ENCODE data around the gene TMEM144. TPM values are rescaled to one million over a fixed set of nuclear protein-coding genes. Genes with fewer than 3 reads are reported as not detected.

The TMEM144 gene
- total RNA-seq, 1 donor: 8.0 TPM

DNA sequence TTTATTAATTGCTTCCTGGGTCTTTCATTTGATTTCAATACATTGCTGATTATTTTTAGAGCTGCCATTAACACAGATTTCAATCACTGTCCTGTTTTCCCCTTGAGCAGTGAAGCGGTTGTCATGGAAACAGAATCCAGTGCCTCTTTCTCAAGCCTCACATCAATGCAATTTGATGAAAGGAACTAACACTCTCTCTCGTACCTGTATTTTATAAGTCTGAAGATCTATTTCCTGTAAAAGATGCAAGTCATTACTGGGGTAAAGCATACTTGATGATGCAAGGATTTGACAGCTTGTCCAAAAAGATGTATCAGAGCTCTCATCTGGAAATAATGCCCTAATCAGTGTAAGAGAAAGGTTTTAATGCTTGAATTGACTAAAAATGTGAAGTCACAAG is 19.6 kb upstream of the TMEM144 start:
- no peak overlapping the region for H3K4me3 ChIP-seq (ENCODE audit: insufficient read depth, low read length)
- H3K9me3 ChIP-seq (ENCODE audit: low read depth, low read length): no peaks in the 10 kb centered on the region
- no peaks in the 10 kb centered on the region for H3K27me3 ChIP-seq (ENCODE audit: insufficient read depth, low read length)
- H3K79me2 ChIP-seq (ENCODE audit: insufficient read depth, low read length): no peaks in the 10 kb centered on the region
- DNase-seq (ENCODE audit: insufficient read length, low spot score, missing footprints): no peak
- TF ChIP-seq, protein P1, sequence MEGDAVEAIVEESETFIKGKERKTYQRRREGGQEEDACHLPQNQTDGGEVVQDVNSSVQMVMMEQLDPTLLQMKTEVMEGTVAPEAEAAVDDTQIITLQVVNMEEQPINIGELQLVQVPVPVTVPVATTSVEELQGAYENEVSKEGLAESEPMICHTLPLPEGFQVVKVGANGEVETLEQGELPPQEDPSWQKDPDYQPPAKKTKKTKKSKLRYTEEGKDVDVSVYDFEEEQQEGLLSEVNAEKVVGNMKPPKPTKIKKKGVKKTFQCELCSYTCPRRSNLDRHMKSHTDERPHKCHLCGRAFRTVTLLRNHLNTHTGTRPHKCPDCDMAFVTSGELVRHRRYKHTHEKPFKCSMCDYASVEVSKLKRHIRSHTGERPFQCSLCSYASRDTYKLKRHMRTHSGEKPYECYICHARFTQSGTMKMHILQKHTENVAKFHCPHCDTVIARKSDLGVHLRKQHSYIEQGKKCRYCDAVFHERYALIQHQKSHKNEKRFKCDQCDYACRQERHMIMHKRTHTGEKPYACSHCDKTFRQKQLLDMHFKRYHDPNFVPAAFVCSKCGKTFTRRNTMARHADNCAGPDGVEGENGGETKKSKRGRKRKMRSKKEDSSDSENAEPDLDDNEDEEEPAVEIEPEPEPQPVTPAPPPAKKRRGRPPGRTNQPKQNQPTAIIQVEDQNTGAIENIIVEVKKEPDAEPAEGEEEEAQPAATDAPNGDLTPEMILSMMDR (IDR thresholded peaks at IDR 0.05; ENCODE audit: extremely low read depth, low read depth, low read length): no peak
- no peaks in the 10 kb centered on the region for H4K20me1 ChIP-seq (ENCODE audit: insufficient read depth, low read length)
- H3K4me1 ChIP-seq (ENCODE audit: insufficient read depth, low read length): no peaks in the 10 kb centered on the region
- no peak overlapping the region for H2AFZ ChIP-seq (ENCODE audit: low read length)
- no peaks in the 10 kb centered on the region for H3K36me3 ChIP-seq (ENCODE audit: insufficient read depth, low read length)
- H3K27ac ChIP-seq (ENCODE audit: low read depth, low read length): no peak overlapping the region
- H3K4me2 ChIP-seq (ENCODE audit: insufficient read depth, low read length): no peak overlapping the region

DNA sequence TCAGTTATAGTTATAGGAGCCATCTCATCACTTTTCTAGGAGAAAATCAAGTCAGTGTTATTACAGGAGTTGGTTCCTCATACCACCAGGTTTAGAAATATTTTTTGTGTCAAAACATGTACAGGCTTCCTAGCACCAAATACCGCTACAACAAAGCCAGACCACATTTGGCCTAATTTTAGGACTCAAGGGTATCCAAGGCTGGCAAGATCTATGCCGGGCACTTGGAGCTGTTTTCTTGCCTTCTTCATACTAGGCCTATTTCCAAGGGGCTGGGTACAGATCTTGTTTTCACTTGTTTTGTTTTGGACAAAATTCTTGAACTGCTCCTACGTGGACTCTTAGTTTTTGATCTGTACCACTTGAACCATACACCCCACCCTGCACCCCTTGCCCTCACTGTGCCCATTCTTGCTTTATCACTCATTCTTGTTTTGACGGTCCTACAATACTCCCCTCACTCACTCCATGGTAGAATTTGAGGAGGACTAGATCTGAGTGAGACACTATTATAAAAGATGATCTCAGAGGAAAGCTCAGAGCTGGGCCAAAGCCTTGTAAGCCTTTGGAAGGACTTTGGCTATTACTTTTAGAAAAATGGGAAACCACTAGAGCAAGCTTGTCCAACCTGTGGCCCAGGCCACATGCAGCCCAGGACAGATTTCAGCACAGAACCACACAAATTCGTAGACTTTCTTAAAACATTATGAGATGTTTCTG is 17.7 kb upstream of the TMEM144 start:
- H3K4me3 ChIP-seq (ENCODE audit: insufficient read depth, low read length): no peak overlapping the region
- H3K27ac ChIP-seq (ENCODE audit: low read depth, low read length): no peak overlapping the region
- H4K20me1 ChIP-seq (ENCODE audit: insufficient read depth, low read length): no peaks in the 10 kb centered on the region
- no peak overlapping the region for H3K4me2 ChIP-seq (ENCODE audit: insufficient read depth, low read length)
- H3K9me3 ChIP-seq (ENCODE audit: low read depth, low read length): no peaks in the 10 kb centered on the region
- H3K27me3 ChIP-seq (ENCODE audit: insufficient read depth, low read length): no peaks in the 10 kb centered on the region
- peak overlapping the region; percentile 3 for H2AFZ ChIP-seq (ENCODE audit: low read length)
- H3K36me3 ChIP-seq (ENCODE audit: insufficient read depth, low read length): no peaks in the 10 kb centered on the region
- H3K4me1 ChIP-seq (ENCODE audit: insufficient read depth, low read length): no peaks in the 10 kb centered on the region
- TF ChIP-seq, protein P1 (IDR thresholded peaks at IDR 0.05; ENCODE audit: extremely low read depth, low read depth, low read length): no peak
- H3K79me2 ChIP-seq (ENCODE audit: insufficient read depth, low read length): no peaks in the 10 kb centered on the region
- no peak for DNase-seq (ENCODE audit: insufficient read length, low spot score, missing footprints)

DNA sequence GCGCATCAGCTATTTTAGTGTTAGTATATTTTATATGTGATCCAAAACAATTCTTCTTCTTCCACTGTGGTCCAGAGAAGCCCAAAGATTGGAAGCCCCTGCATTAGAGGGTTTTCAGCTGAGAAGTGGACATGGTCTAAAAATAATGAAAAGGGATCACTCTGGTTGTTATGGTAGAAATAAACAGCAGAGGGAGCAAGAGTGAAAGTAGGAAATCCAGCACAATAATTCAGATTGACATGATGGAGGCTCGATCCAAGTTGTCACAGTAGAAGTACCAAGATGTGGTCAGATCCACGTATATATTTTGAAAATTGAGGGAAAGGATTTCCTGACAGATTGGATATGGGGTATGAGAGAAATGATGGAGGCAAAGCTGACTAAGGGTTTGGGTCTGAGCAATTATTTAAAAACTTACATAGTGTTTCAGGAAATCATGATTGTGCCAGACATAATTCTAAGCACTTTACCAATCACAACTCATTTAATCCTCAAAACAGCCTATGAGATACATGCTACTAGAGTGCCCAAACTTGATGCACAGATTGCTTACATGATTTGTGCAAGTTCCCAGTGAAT is 17.0 kb upstream of the TMEM144 start:
- Histone ChIP-seq H3K4me3 (ENCODE audit: insufficient read depth, low read length) (no peak overlapping the region), H3K9me3 (ENCODE audit: low read depth, low read length) (no peaks in the 10 kb centered on the region), H3K27me3 (ENCODE audit: insufficient read depth, low read length) (no peaks in the 10 kb centered on the region), H3K4me1 (ENCODE audit: insufficient read depth, low read length) (no peaks in the 10 kb centered on the region), H3K36me3 (ENCODE audit: insufficient read depth, low read length) (no peaks in the 10 kb centered on the region), H3K27ac (ENCODE audit: low read depth, low read length) (no peak overlapping the region), H3K79me2 (ENCODE audit: insufficient read depth, low read length) (no peaks in the 10 kb centered on the region), H2AFZ (ENCODE audit: low read length) (peak overlapping the region; percentile 47), H3K4me2 (ENCODE audit: insufficient read depth, low read length) (peak overlapping the region; percentile 71), H4K20me1 (ENCODE audit: insufficient read depth, low read length) (no peaks in the 10 kb centered on the region)
- TF ChIP-seq, protein P1 (IDR thresholded peaks at IDR 0.05; ENCODE audit: extremely low read depth, low read depth, low read length): peak; percentile 63
- DNase-seq (ENCODE audit: insufficient read length, low spot score, missing footprints): peak; percentile 43

DNA sequence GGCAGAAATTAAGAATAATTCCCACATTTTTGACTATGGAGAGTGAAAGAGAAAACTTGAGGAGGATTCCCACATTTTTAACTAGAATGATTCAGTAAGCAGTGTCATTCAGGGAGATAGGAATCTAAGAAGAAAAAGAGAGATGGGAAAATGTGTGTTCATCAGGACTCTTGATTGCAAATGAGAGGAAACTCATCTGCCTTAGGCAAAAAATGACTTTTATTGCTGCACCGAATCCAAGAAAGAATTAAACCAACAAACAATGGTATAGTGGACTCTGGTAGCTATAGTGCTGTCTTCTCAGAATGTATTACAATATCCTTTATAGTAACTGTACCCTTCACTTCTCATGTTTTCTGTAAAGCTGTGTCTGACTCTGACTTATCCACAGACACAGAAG is 15.0 kb upstream of the TMEM144 start:
- TF ChIP-seq, protein P1 (IDR thresholded peaks at IDR 0.05; ENCODE audit: extremely low read depth, low read depth, low read length): no peak
- Histone ChIP-seq H3K27ac (ENCODE audit: low read depth, low read length) (no peak overlapping the region), H3K79me2 (ENCODE audit: insufficient read depth, low read length) (no peaks in the 10 kb centered on the region), H3K27me3 (ENCODE audit: insufficient read depth, low read length) (no peaks in the 10 kb centered on the region), H3K4me2 (ENCODE audit: insufficient read depth, low read length) (no peak overlapping the region), H3K9me3 (ENCODE audit: low read depth, low read length) (no peaks in the 10 kb centered on the region), H4K20me1 (ENCODE audit: insufficient read depth, low read length) (no peaks in the 10 kb centered on the region), H3K4me1 (ENCODE audit: insufficient read depth, low read length) (no peaks in the 10 kb centered on the region), H2AFZ (ENCODE audit: low read length) (no peak overlapping the region), H3K4me3 (ENCODE audit: insufficient read depth, low read length) (no peak overlapping the region), H3K36me3 (ENCODE audit: insufficient read depth, low read length) (no peaks in the 10 kb centered on the region)
- no peak for DNase-seq (ENCODE audit: insufficient read length, low spot score, missing footprints)

All from osteoblast (primary cell).